ENCODE measurements around the gene GPD2. TPM values are rescaled to one million over a fixed set of nuclear protein-coding genes. Genes with fewer than 3 reads are reported as not detected.

GPD2 gene
- total and polyA plus RNA-seq, 12 donors: 3.7 to 20.9 (median 14.3) TPM

DNA sequence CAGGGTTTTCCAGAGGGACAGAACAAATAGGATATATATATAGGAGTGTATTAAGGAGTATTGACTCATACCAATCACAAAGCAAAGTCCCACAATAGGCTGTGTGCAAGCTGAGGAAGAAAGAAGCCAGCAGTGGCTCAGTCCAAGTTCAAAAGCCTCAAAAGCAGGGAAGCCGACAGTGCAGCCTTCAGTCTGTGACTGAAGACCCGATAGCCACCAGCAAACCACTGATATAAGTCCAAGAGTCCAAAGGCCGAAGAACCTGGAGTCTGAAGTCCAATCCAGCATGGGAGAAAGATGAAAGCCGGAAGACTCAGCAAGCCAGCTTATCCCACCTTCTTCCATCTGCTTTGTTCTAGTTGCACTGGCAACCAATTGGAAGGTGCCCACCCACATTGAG lies 39.0 kb upstream of the GPD2 start:
- Histone ChIP-seq H3K4me1 (peaks cover 0 to 22% (median 7%) of the 10 kb centered on the region in 9 donors), H3K4me3 (no peak overlapping the region), H3K36me3 (no peaks in the 10 kb centered on the region), H3K27me3 (peaks cover 0 to 13% (median 0%) of the 10 kb centered on the region in 7 donors), H3K9me3 (no peaks in the 10 kb centered on the region), H3K27ac (no peak overlapping the region)
- DNase-seq (no peak), ATAC-seq (no peak)
- intact Hi-C loops (cut with DNase I): loop anchor here in 2 of 10 donors (10.0 kb wide), 1 partner anchor 52 kb away; no protein-coding TSS in a partner anchor
- TF ChIP-seq, protein P1, sequence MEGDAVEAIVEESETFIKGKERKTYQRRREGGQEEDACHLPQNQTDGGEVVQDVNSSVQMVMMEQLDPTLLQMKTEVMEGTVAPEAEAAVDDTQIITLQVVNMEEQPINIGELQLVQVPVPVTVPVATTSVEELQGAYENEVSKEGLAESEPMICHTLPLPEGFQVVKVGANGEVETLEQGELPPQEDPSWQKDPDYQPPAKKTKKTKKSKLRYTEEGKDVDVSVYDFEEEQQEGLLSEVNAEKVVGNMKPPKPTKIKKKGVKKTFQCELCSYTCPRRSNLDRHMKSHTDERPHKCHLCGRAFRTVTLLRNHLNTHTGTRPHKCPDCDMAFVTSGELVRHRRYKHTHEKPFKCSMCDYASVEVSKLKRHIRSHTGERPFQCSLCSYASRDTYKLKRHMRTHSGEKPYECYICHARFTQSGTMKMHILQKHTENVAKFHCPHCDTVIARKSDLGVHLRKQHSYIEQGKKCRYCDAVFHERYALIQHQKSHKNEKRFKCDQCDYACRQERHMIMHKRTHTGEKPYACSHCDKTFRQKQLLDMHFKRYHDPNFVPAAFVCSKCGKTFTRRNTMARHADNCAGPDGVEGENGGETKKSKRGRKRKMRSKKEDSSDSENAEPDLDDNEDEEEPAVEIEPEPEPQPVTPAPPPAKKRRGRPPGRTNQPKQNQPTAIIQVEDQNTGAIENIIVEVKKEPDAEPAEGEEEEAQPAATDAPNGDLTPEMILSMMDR (IDR thresholded peaks at IDR 0.05): no peak
- 97 to 99% methylated on average over 4 of the region's 4 CpGs for WGBS, 2 donors

DNA sequence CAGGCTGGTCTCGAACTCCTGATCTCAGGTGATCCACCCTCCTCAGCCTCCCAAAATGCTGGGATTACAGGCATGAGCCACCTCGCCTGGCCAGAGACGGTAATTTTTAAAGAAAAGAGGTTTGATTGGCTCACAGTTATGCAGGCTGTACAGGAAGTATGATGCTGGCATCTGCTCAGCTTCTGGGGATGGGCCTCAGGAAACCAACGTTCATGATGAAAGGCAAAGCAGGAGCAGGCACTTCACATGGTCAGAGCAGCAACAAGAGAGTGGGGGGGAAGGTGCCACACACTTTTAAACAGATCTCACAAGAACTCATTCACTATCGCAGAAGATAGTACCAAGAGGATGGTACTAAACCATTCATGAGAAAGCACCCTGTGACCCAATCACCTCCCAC lies 38.0 kb upstream of the GPD2 start:
- peaks cover 0 to 13% (median 0%) of the 10 kb centered on the region in 7 donors for H3K27me3 ChIP-seq
- intact Hi-C loops (cut with DNase I): loop anchor here in 2 of 10 donors (10.0 kb wide), 1 partner anchor 53 kb away; no protein-coding TSS in a partner anchor
- ATAC-seq: no peak
- no peaks in the 10 kb centered on the region for H3K9me3 ChIP-seq
- H3K4me1 ChIP-seq: peaks cover 0 to 22% (median 7%) of the 10 kb centered on the region in 9 donors
- DNase-seq: no peak
- no peak overlapping the region for H3K4me3 ChIP-seq
- H3K27ac ChIP-seq: no peak overlapping the region
- TF ChIP-seq, protein P1 (IDR thresholded peaks at IDR 0.05): no peak
- WGBS, 2 donors: 74 to 79% methylated on average over 5 of the region's 5 CpGs
- H3K36me3 ChIP-seq: no peaks in the 10 kb centered on the region

DNA sequence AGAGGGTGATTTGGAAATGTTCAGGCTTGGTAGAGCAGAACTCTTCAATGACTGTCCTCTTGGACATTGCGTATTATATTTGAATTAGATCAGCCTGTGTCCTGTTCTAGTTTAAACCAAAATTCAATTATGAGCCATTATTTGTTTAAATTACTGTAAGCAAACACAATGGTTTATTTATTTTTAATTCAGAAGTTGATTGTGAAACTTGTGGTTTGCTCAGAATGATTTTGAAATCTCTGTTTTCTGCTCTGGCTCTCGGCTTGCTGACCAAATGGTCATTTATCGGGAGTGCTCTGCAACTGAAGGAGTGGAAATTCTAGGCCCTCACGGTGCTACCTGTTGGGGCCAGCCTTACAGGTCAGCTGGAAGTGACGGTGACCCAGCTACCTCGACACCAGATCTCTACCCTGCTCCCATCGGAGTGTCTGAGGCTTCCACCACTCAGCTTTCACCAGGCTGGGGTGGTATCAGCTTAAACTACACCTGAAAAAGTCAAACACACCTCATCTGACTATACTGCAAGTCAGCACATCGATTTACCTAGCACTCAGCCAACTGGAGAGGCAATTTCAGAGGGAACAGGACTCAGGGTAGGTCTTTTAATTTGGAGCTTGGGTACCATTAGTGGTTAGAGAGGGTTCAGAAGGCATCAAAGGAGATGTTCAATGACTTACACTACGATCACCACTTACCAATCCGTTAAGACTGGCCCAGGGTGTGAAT lies 36.8 kb upstream of the GPD2 start:
- Histone ChIP-seq H3K4me1 (peaks cover 0 to 22% (median 7%) of the 10 kb centered on the region in 9 donors), H3K27ac (peak overlapping the region in 9 of 10 donors; percentile 85 to 97 (median 89)), H3K4me3 (peak overlapping the region; percentile 51 to 85 (median 75)), H3K27me3 (peaks cover 0 to 8% (median 0%) of the 10 kb centered on the region in 7 donors), H3K9me3 (no peaks in the 10 kb centered on the region), H3K36me3 (no peaks in the 10 kb centered on the region)
- WGBS, 2 donors: 65 to 70% methylated on average over 10 of the region's 10 CpGs
- DNase-seq (no peak), ATAC-seq (no peak)
- TF ChIP-seq, protein P1 (IDR thresholded peaks at IDR 0.05): no peak
- intact Hi-C loops (cut with DNase I): loop anchor here in 2 of 10 donors (10.0 kb wide), 1 partner anchor 55 kb away; no protein-coding TSS in a partner anchor

DNA sequence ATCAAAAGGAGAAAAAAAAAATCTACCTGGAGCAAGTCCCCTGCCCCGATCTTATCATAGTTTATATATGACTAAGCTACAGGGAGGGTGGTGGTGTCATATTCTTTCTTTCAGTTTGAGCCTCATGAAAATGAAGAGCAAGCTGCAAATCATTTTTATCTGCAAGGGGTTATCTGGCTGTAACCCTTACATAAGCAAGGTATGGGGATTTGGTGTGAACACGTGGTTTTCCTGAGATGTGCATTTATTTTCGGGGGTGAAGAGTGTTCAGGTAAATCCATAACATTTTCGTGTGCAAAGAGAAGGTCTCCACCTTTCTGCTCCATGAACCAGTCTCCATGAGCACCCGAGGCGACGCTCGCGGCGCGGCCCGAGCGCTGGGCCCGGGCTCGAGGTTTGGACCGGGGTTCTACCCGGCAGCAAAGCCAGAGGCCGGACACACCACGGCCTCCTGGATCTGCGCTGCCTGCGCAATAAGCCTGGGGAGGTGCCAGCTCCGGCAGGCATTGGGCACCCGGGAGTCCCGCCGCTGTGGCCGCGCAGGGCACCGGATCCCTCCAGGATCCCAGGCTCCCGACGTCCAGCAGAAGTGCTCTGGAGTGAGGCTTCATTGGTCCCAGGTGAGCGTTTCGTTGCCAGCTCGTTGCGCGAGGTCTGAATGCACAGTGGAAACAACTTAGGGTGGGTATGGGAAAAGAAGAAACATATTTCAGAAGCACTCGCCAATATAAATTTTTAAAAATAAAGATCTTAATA lies 36.1 kb upstream of the GPD2 start:
- peak; percentile 87 to 97 (median 94) for ATAC-seq
- H3K4me1 ChIP-seq: peaks cover 0 to 22% (median 7%) of the 10 kb centered on the region in 9 donors
- peak overlapping the region; percentile 52 to 97 (median 89) for H3K27ac ChIP-seq
- DNase-seq: peak; percentile 71 to 83
- TF ChIP-seq, protein P1 (IDR thresholded peaks at IDR 0.05): no peak
- no peaks in the 10 kb centered on the region for H3K36me3 ChIP-seq
- no peaks in the 10 kb centered on the region for H3K9me3 ChIP-seq
- peaks cover 0 to 4% (median 0%) of the 10 kb centered on the region in 7 donors for H3K27me3 ChIP-seq
- intact Hi-C loops (cut with DNase I): loop anchor here (1.0 to 10.0 kb wide), 14 partner anchors 37 to 195 kb away; partner anchors contain the start of genes GPD2 (in 5 of the 10) and NR4A2 (in 2 of the 10)
- 1% methylated on average over 36 of the region's 36 CpGs for WGBS, 2 donors
- peak overlapping the region; percentile 51 to 85 (median 75) for H3K4me3 ChIP-seq
